C4-2B (cell line): ENCODE results near the gene SIRT4.
"Not testable (repeated sequence)": the region's sequence is repeated elsewhere in the genome, so short reads cannot be mapped to it uniquely, and the experiment has no call there.

Experiments
- H3K27ac ChIP-seq: fragments of 450-650 bp; 2 replicates; pipeline ENCODE4 v1.5.1; 2017
- ZFX ChIP-seq: fragments of 450-650 bp; IDR thresholded peaks from 2 replicates; pipeline ENCODE4 v1.6.1; 2017
- TF ChIP-seq, protein P1 (sequence below): fragments of 450-650 bp; conservative IDR thresholded peaks from 2 replicates; pipeline ENCODE4 v1.5.1; 2017; ENCODE audit warnings: mild to moderate bottlenecking

SIRT4 gene

DNA sequence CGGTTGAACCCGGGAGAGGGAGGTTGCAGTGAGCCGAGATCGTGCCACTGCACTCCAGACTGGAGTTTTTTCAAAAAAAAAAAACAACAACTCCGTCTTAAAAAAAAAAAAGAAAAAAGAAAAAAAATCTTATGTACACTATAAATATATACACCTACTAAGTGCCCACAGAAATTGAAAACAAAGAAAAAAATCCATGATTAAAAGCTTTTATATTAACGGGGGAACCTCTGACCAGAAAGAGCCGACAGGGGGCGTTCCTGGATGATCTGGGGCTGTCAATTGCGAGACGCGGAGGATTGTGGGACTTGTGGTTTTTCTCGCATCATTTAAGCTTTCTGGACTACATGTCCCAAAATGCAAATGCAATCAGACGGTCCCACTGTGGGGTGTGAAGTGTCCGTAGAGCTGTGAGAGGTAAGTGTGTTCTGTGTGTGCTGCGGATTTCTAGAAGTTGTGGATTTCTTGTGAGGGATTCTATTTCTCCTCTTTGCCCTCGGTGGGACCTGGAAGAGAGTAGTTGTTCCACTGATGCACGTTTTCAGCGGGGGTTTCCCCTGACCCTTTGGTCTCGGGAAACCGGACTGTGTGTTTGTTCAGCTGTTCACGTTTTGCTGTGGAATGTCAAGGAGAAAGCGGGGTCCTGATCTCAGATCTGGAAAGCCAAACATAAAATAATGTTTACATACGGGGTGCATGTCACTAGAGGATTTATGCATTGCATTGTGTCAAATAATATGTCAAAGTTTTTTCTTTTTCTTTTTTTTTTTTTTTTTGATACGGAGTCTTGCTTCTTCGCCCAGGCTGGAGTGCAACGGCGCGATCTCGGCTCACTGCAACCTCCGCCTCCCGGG, at the start of gene SIRT4:
TSS of gene SIRT4 (plus strand) at position 360 of the 854 bp plus-strand sequence. CDS start 1,241 bp downstream, outside the sequence.
- TF ChIP-seq, protein P1, sequence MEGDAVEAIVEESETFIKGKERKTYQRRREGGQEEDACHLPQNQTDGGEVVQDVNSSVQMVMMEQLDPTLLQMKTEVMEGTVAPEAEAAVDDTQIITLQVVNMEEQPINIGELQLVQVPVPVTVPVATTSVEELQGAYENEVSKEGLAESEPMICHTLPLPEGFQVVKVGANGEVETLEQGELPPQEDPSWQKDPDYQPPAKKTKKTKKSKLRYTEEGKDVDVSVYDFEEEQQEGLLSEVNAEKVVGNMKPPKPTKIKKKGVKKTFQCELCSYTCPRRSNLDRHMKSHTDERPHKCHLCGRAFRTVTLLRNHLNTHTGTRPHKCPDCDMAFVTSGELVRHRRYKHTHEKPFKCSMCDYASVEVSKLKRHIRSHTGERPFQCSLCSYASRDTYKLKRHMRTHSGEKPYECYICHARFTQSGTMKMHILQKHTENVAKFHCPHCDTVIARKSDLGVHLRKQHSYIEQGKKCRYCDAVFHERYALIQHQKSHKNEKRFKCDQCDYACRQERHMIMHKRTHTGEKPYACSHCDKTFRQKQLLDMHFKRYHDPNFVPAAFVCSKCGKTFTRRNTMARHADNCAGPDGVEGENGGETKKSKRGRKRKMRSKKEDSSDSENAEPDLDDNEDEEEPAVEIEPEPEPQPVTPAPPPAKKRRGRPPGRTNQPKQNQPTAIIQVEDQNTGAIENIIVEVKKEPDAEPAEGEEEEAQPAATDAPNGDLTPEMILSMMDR, result peak; percentile 94
- no peak for TF ChIP-seq ZFX
- H3K27ac ChIP-seq, result peak within 1 kb of the TSS; percentile 54

- not testable (repeated sequence) for H3K27ac ChIP-seq
Measured at GRCh38 chr12:120253313-120253712, 48.8 kb upstream of the SIRT4 start.

GRCh38 chr12:120254809-120255208, 47.3 kb upstream of the SIRT4 start:
- TF ChIP-seq ZFX, result no peak
- TF ChIP-seq, protein P1, result no peak

DNA sequence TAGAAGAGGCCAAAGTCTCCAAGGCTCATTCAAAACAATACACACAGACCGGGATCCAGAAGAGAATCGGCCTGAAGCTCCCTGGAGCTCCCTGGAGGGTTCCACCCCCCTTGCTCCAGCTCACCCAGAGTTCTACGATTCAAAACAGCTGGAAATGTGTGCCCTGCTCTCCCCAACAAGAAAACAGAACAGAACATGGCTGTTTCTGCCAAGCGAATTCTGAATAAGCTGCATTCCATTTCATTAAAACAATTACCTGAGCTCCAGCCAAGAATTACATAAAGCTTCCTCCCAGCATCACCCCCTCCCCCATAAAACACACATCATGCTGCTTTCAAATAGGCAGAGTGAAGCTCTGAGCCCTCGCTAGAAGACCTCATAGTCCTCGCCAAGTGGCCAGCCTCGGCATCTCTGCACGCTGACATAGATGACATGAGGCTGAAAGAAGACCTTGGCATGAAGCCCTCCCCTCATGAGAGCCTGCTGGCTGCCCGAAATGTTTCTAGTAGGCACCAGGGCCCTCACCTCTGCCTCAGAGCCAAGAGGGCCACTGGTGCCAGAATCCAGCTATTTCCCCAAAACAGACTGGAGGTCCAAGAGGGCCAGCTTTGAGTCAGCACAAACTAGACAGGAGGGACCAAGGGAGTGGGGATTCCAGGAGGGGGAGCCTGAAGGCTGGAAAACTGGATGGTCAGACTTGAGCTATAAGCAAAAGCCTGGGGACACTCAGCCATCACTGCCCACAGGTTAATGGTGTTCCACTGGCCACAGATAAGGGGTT, 44.9 kb upstream of the SIRT4 start:
- no peak for TF ChIP-seq ZFX
- TF ChIP-seq, protein P1, result no peak
- peak overlapping the region; percentile 71 for H3K27ac ChIP-seq

More at GRCh38 chr12:120254809-120255208, 47.3 kb upstream of the SIRT4 start:
- H3K27ac ChIP-seq, result no peak overlapping the region

- TF ChIP-seq, protein P1, result no peak
- TF ChIP-seq ZFX, result no peak
- H3K27ac ChIP-seq, result peak overlapping the region; percentile 71; the same call in 1 of the 2 replicates
Measured at GRCh38 chr12:120258323-120258896, 43.7 kb upstream of the SIRT4 start.

DNA sequence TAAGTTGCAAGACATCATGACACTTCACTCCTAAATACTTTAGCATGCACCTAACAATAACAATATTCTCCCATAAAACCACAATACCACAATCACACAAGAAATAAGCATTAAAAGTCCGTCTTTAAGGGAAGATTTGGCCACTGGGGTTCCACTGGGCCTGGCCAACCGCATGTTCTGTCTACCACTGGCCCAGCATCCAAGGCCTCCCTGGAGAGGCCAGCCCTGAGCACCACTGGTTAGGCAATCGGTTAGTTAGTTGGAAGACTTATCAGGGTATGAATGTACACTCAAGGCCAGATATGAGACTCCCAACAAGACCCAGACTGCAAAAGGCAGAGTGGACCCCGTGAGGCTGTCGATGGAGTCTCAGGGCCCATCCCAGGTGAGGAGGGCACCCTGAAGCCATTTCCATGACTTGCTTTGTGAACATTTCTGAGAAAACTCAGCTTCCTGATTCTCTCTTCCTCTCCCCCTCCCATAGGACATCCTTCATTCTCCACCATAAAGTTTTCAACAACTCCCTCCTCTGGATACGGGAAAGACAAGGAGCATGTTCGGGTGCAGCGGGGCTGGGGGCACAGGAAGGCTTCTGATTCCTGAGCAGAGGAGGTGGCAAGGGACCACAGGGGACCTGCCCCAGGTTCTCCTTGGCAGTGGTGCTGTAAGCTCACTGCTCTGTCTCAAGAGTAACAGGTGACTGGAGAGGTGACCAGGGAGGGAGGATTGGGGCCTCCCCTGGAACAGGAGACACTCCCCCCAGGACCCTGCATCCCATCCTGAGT, 42.5 kb upstream of the SIRT4 start:
- TF ChIP-seq, protein P1, result no peak
- TF ChIP-seq ZFX, result no peak
- no peak overlapping the region for H3K27ac ChIP-seq

- no peak overlapping the region for H3K27ac ChIP-seq
- no peak for TF ChIP-seq ZFX
- TF ChIP-seq, protein P1, result no peak
Measured at GRCh38 chr12:120260607-120261006, 41.5 kb upstream of the SIRT4 start.
